Measurements from ENCODE around the gene FNBP1.

- TF ChIP-seq CTCF (IDR thresholded peaks at IDR 0.05) (no peak), CHD2 (IDR thresholded peaks at IDR 0.05; ENCODE audit: low read length, partially characterized antibody) (no peak), RCOR1 (IDR thresholded peaks at IDR 0.05; ENCODE audit: low read length) (no peak), GATA2 (CRISPR knock-in tag; IDR thresholded peaks at IDR 0.05) (no peak), USF1 (IDR thresholded peaks at IDR 0.05; ENCODE audit: borderline replicate concordance, low read depth) (no peak)
These were observed 45.1 kb upstream of the FNBP1 start for GRCh38 chr9:130088051-130088450.
